ENCODE data around the gene ACO1.

Gene ACO1

DNA sequence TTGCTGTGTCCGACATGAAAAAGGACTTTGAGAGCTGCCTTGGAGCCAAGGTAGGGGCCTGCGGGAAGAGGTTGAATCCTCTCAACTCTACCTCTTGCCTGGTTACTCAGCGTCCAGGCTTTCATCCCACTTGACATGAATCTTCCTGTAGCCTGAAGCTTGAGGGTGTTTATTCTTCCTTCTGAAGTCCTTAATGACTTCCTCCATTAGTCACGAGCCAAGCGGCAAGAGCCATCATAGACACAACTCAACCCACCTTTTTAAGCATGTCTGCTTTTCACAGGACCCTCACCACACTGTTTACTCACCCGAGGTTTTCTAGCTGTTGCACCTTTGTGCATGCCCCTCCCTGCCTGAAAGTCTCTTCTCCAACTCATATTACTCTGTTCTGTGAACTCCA is 40.2 kb downstream of the ACO1 start:
- no peak for DNase-seq

DNA sequence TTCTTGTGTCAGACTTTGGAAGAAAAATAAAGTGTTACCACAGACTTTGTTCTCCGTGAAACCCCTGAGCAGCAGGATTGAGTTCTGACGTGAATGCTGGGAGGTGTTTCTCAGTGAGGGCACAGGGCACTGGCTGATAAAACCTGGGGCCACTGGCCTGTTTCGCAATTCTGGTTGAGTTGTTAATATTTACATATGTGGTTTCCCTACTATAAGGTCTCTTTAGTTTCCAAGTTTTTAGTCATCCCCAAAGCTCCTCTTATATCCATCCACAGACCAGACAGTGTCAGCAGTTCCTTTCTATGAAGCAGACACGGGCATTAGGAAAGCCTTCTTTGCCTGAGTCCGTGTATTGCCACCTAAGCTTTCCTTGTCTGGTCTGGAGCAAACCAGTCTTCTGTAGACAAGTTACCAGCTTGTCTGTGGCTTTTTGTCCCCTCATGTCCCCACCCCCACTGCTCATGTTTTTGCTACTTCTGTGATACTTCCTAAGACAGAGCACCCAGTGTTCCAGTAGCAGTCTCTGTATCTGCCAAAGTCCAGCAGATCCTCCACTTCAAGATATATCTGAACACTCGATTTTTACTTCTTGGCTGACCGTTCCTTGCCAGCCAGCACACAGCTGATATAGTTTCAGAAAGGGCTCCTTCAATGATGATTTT is 42.0 kb downstream of the ACO1 start:
- DNase-seq, result peak; percentile 25

DNA sequence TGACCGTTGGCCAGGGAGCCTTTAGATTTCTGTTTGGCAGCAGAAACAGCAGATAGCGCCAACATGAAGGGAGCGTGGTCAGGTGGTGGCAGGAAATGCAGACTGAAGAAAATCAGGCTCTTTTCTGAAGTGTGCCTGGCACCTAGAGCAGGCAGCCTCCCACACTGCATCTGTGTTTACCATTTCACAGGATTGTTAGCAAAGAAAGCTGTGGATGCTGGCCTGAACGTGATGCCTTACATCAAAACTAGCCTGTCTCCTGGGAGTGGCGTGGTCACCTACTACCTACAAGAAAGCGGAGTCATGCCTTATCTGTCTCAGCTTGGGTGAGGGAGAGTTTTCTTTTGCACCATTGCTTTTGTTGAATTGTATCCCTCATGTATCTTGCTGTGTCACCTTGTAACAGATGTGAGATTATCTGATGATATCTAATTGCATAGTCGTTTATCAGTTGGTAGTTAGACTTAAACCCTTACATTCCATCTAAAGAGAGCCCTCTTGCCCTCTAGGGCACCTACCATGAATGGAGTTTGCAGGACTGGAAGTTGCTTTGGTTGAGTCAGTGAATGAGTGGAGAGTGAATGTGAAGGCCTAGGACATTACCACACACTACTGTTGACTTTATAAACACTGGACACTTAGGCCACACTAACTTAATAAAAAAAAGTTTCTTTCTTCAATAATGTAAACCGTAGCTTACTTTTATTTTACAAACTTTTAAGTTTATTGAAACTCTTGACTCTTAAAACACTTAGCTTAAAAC is 42.8 kb downstream of the ACO1 start:
- DNase-seq, result no peak

DNA sequence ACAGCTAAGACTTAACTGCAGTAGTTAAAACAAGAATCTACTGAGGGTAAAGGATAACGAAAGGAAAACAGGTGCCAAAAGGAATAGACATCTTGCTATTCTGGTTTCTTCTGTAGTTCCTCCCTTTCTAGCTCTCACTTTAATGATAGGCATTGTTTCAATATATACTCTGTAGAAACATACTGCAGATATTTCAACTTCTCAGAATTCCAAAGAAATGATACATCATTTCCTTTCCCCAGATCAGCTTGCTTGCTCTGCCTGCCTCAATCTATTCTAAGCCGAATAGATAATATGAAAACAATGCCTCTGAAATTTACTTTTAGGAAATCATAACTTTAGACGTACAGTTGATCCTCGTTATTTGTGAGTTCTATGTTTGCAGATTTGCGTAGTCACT is 46.3 kb downstream of the ACO1 start:
- DNase-seq, result no peak

DNA sequence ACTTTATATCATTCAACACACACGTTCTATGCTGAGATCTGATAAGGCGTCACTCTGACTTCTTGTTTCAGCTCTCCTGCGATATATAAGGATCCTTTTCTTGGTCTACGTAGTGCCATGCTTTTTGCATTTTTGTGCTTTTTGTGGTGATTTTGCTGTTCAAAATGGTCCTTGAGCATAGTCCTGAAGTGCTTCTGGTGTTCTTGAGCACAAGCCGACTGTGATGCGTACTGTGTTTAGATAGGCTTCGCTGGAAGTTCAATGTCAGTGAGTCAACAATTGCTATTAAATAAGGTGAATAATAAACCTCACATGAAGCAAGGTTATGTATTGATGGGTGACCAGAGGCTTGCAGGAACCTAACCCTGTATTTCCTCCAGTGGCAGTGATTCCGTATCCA is 46.8 kb downstream of the ACO1 start:
- DNase-seq, result no peak

DNA sequence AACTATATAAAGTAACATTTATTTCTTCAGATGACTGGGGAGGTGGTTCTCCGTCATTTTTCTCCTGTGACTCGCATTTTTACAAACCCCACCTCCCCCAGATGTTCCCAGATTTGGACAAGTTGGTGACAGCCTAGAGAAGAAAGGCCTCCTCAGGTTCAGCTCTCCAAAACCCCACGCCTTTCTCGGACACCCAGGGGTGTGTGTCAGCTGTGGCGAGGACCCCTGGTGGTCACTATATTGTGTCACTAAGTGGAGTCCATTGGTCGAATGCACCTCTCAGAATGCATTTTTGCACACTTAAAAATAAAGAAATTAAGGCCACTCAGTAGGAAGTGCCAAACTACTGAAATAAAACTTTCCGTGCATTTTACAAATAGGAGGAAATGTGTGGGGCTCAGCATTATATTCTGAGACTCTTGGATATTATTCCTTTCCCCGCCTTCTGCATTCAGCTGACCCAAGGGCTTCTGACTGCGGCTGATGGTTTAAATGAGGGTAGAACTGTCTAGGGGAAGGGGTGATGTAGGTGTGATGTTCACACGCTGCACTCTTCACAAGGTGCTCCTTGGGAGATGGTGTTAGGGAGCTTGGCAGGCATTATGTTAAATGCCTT is 47.6 kb downstream of the ACO1 start:
- peak; percentile 31 for DNase-seq

DNA sequence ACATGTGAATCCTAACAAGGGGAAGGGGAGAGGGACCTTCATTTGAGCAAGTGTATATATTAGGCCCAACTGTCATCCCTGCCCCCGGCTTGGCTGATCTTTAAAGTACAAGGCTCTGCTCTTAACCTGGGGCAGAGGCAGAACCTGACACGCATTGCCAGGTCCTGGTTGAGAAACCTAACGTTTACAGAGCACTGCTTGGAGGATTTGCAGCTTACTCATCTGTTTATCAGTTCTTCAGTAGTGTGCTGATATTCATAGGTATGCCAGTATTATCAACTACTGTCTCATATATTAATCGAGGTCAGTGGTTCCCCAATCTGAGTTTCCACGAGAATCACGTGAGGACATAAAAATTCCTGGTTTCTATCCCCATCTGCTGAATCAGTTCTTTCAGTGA is 50.4 kb downstream of the ACO1 start:
- no peak for DNase-seq

DNA sequence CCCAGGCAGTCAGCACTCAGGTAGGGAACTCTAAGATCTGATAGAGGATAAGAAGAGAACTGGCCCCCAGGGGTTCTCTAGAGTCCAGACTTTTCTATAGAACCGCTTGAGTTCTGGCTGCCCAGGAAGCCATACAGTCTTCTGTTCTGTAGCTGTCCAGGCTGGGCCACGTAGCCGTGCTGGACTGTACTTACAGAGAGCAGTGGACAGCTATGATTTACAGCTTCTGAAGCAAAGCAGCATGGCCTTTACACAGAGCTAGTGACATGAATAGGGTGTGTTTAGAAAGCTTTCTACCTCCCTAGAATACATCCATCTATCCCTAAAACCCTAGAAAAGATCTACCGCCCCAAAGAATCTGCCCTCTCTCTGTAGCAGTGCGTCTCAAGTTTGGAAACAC is 57.2 kb downstream of the ACO1 start:
- DNase-seq, result no peak

DNA sequence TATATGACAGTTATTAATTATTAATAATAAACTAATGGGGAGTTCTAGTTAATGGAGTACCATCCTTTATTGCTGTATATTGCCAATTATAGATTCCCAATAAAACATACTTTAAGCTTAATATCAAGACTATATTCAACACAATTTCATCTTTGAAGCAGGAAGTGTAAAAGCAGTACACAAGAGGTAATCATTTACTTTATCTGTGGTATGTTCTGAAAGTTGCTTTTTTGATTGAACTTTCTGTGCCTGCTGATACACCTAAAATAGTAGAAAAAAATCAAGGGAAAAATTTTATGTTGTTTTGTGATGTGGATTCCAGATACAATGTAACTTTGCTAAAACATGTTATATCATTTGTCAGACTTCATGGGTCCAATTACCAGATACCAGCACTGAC is 58.0 kb downstream of the ACO1 start:
- DNase-seq, result no peak

DNA sequence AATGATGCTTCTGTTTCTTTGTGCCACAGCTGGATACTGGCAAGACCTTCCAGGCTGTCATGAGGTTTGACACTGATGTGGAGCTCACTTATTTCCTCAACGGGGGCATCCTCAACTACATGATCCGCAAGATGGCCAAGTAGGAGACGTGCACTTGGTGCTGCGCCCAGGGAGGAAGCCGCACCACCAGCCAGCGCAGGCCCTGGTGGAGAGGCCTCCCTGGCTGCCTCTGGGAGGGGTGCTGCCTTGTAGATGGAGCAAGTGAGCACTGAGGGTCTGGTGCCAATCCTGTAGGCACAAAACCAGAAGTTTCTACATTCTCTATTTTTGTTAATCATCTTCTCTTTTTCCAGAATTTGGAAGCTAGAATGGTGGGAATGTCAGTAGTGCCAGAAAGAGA is 65.5 kb downstream of the ACO1 start:
- no peak for DNase-seq

DNA sequence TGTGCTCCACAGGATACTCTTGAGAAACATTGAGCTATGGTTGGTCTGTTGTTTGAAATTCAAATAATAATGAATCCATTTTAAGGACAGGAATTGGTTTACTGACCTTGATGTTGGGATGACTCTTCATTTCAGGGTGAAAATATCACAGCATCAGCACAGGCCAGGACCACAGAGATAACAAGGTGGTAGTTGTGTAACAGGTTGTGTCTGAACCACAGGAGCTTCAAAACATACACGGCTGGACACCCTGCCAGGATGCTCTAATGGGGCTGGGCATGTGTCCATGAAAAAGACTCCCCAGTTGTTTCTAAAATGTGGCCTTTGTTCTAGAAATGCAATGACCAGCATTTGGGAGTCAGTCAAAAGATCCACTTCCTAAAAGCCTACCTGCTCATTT is 69.8 kb downstream of the ACO1 start:
- no peak for DNase-seq

DNA sequence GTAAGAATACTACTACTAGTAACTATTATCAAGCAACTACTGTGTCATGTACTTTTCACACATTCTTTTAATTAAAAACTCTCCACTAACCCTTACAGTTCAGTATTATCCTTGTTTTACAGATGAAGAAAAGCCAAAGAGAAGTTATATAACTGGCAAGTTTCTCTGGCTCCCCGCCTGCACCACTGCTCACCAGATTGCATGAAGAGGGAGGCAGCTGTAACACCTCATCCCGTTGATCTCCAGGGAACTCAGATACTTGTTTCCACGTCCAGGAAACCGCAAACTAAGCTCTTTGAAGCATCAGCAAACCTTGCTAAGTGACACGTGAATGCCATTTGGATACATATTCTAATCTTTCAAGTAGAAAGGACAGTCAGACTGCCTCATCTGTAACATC is 71.3 kb downstream of the ACO1 start:
- DNase-seq, result no peak

DNA sequence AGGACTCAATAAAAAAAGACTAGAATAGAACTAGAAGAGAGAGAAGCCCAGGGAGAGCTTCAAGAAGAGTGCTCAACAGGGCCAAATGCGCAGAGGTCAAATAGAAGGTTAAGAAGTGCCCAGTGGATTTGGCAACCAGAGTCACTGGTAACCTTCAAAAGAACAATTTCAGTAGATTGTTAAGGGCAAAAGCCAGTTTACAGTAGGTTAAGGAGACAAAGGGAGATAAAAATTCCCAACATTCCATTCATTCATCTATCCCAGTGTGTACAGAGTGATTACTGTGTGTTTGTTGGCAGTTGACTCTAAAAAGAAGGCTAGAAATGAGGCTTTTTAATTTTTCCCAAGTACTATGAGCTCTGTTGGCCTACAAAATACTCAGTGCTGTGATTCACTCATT is 72.1 kb downstream of the ACO1 start:
- DNase-seq, result no peak

DNA sequence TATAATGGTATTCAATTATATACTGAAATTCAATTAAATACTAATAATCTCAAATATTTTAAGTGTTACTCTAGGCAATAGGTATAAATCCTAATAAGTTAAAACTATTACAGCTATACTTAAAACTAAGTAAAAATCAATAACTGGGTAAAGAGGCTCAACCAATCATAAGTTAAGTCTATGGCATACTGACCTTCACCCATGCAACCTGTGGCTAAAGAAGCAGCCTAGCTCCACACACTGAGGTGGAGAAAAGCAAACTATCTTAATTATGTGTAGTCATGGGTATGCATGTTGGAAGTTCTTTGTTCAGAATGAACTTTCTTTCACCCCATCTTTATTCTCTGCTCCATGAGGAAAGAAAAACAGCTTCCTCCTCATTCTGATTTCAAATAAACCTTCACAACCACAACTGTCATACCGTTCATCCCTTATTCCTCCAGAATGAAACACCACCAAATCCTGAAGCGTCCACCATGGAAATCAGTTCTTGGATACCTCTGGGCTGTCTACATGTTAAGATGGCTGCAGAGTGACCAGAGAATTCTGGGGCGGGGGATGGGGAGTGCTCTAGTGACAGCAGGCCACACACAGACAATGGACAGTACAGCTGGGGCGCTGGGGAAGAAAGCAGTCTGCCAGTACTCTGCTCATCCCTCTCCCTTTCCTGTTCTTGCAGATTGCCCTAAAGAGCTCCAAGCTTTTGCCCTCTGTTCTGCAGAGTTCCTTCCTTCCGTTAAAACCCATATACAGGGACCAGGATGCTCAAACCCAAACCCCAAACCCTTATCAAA is 79.3 kb downstream of the ACO1 start:
- no peak for DNase-seq

DNA sequence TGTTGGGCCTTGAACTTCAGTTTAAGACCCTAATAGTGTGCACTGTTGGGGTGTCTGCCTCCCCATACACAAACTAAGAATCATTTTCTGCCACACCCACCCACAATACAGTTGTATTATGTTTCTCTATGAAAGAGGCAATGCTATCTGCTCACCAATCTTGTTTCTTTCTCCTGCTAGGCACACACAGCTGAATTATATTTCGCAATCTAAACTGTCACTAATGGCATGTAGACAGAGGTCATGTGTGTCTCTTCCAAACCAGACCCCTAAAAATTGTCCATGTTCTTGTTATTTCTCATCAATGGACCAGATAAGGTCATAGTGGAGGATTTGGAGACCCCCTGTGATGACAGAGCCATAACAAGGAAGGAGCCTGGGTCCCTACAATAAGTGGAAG is 84.3 kb downstream of the ACO1 start:
- no peak for DNase-seq

DNA sequence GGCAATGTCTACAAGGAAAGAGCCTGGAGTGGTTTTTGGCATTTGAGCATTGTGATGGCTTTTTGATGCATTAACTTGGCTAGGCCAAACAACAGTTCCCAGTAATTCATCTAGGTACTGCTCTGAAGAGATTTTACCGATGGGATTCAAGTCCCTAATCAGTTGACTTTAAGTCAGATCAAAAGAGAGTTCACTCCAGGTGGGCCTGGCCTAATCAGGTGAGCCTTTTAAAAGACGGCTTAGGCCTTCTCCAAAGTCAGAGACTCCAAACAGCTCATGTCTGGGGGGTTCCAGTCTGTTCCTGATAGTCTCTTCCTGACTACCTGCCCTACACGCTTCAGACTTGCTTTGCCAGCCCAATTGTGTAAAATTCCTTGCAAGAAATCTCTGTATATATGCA is 87.9 kb downstream of the ACO1 start:
- no peak for DNase-seq

DNA sequence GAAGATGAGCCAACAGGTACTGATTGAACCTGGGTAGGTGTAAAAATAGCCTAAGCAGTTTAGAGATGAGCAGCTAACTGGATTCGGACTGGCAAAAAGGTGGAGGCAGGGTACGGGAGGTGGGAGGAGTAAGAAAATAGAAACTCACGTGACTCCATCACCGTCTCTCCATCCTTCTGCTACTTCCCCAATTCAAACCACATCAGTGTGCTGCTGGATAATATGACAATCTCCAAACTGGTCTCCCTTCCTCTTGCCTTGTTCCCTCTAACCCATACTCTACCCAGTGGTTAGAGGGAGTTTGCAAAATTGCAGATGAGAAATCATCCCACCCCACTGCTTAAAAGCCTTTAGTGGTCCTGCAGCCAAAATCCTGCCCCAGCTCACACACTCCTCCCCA is 98.9 kb downstream of the ACO1 start:
- no peak for DNase-seq

DNA sequence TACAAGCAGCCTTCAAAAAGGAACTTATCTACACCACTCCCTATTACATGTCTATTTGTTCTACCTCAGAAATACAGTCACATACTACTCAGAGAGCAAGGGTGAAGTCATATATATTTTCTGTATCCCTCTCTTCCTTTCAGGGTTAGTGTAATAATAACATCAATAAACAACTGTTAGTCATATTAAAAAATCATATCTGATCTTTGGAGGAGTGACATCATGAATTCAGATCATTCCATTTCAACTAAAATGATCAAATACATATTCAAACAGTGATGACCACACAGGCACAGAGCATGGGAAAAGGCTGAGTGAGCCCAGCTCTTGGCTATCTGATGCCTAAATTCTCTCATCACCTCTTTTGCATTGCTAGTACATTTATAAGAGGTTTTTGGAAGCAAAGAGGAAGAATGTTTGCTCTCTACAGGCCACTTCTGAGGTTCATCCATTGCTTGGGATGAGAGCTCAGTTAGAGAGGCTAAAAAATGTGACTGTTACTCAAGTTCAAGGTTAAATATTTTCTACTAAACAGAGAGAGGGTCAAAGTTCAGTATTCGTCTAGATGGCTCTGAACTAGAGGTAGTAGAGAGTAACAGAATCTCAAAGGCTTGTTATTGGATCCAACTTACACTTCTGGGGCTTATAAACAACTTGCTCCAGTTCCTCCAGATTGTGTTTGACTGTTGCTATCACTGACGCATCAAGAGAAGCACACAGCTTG is 102.6 kb downstream of the ACO1 start:
- DNase-seq, result no peak

DNA sequence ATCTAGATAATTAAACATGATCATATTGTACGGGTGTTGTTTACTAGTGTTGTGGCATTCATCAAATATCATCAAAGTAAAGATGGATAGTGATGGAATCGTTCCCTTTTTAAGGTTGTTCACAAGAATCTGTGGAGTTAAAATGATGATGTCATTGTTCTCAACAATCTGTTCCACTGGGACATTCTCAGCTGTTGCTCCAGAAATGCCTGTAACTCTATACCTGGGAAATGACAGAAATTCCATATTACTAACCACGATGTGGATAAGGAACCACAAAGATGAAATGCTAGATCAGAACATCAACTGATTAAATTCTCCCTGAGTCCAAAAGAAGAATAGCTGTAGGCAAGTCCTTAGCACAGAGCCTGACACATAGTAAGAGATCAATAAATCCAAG is 103.5 kb downstream of the ACO1 start:
- no peak for DNase-seq

DNA sequence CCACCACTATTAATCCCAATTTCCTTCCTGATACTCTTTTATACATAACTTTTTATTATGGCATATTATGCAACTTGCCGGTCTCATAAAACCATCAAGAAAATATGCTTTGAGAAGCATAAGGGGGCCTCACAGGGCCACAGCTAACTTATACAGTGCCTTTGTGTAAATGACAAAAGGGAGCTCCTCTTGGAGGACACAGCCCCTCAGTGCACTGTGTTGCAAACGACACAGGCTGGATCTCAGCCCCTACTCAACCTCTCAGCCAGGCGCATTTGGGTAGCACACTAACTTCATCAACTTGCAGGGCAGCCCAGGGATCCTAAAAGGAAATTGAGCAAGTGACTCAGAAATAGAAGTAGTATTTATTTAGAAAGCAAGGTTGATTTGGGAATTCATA is 106.2 kb downstream of the ACO1 start:
- no peak for DNase-seq

DNA sequence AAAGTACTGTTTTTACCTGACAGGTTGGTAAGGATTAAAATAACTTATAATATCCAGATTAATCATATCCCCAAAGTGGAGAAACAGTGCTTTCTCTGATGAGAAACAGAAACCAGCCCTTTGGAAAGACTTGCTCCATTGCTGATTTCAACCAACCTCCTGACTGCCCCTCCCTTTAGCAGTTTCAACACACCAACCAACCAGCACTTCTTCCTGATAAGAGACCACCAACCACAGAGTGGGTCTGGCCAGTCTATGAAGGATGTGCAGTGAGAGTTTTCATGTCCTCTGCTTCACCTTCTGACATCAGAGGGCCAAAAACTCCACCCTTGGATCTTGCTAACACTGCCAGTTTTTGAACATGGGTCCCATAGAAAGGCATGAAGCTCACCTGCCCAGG is 113.5 kb downstream of the ACO1 start:
- no peak for DNase-seq

DNA sequence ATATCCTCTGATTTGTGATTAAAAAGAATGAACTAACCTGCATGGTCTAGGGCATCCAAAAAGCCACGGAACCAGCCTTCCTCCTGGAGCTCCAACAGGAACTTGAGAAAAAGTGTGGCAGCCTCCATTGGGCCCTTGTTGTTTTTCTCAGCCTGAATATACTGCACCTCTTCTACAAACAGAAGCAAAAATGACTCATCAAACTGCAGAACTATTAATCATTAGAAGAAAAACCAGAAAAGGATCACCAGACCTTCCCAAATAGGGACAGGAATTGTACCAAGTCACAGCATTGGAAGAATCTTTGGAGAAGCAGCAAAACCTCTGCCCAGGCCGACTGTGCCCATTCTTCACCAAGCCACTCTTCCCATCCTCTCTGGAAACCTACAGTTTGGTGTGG is 116.3 kb downstream of the ACO1 start:
- DNase-seq, result no peak

DNA sequence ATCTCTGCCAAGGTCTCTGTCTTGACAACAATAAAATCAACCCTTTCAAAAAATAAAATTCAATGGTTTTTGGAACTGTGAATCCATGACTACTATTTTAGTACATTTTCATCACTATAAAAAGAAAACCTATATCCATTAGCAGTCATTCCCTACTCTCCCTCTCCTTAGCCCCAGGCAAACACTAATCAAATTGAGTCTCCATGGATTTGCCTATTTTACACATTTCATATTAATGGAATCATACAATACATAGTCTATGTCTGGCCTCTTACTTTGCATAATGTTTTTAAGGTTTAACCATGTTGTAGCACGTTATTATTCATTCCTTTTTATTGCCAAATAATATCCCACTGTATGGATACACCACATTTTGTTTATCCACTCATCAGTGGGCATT is 117.4 kb downstream of the ACO1 start:
- DNase-seq, result no peak
